ENCODE measurements around the gene INMT. TPM values are rescaled to one million over a fixed set of nuclear protein-coding genes. Genes with fewer than 3 reads are reported as not detected.

The INMT gene
- total and polyA plus RNA-seq, 2 experiments from 2014 or later = 0.79 to 1.1 TPM

DNA sequence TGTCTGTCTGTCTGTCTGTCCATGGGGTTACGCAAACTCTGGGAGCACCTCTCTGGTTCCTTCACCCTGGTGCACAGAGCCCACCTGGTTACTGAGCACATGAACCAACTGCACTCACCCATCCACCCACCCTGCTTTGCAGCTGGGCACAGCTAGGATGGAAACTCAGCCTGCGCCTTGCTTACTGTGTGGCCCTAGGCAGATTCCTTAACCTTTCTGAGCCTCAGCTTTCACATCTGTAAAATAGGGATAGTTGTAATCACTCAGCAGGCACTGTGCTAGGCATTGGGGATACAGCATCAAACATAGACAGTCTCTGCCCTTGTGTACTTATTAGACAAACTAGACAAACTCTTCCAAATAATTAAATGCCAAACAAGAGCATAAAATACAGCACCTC, 21.8 kb upstream of the INMT start:
- TF ChIP-seq NANOG (IDR thresholded peaks at IDR 0.05; ENCODE audit: borderline replicate concordance) (no peak), CREB1 (CRISPR knock-in tag; IDR thresholded peaks at IDR 0.05; ENCODE audit: low read depth) (no peak), ZNF114 (CRISPR knock-in tag; IDR thresholded peaks at IDR 0.05) (no peak), STAT1 (IDR thresholded peaks at IDR 0.05; ENCODE audit: unreplicated experiment) (no peak), EZH2 (IDR thresholded peaks at IDR 0.05; ENCODE audit: low read depth, unreplicated experiment) (no peak), EZH2phosphoT487 (IDR thresholded peaks at IDR 0.05; ENCODE audit: unreplicated experiment) (no peak), ZNF331 (CRISPR knock-in tag; IDR thresholded peaks at IDR 0.05; ENCODE audit: low read depth) (no peak), POLR2AphosphoS5 (IDR thresholded peaks at IDR 0.05; ENCODE audit: low read depth) (no peak), JUNB (IDR thresholded peaks at IDR 0.05; ENCODE audit: unreplicated experiment) (no peak)
- TF ChIP-seq, protein P1, sequence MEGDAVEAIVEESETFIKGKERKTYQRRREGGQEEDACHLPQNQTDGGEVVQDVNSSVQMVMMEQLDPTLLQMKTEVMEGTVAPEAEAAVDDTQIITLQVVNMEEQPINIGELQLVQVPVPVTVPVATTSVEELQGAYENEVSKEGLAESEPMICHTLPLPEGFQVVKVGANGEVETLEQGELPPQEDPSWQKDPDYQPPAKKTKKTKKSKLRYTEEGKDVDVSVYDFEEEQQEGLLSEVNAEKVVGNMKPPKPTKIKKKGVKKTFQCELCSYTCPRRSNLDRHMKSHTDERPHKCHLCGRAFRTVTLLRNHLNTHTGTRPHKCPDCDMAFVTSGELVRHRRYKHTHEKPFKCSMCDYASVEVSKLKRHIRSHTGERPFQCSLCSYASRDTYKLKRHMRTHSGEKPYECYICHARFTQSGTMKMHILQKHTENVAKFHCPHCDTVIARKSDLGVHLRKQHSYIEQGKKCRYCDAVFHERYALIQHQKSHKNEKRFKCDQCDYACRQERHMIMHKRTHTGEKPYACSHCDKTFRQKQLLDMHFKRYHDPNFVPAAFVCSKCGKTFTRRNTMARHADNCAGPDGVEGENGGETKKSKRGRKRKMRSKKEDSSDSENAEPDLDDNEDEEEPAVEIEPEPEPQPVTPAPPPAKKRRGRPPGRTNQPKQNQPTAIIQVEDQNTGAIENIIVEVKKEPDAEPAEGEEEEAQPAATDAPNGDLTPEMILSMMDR (conservative IDR thresholded peaks at IDR 0.05; ENCODE audit: low read depth in 2 of 2) = no peak
- TF ChIP-seq, protein P2, sequence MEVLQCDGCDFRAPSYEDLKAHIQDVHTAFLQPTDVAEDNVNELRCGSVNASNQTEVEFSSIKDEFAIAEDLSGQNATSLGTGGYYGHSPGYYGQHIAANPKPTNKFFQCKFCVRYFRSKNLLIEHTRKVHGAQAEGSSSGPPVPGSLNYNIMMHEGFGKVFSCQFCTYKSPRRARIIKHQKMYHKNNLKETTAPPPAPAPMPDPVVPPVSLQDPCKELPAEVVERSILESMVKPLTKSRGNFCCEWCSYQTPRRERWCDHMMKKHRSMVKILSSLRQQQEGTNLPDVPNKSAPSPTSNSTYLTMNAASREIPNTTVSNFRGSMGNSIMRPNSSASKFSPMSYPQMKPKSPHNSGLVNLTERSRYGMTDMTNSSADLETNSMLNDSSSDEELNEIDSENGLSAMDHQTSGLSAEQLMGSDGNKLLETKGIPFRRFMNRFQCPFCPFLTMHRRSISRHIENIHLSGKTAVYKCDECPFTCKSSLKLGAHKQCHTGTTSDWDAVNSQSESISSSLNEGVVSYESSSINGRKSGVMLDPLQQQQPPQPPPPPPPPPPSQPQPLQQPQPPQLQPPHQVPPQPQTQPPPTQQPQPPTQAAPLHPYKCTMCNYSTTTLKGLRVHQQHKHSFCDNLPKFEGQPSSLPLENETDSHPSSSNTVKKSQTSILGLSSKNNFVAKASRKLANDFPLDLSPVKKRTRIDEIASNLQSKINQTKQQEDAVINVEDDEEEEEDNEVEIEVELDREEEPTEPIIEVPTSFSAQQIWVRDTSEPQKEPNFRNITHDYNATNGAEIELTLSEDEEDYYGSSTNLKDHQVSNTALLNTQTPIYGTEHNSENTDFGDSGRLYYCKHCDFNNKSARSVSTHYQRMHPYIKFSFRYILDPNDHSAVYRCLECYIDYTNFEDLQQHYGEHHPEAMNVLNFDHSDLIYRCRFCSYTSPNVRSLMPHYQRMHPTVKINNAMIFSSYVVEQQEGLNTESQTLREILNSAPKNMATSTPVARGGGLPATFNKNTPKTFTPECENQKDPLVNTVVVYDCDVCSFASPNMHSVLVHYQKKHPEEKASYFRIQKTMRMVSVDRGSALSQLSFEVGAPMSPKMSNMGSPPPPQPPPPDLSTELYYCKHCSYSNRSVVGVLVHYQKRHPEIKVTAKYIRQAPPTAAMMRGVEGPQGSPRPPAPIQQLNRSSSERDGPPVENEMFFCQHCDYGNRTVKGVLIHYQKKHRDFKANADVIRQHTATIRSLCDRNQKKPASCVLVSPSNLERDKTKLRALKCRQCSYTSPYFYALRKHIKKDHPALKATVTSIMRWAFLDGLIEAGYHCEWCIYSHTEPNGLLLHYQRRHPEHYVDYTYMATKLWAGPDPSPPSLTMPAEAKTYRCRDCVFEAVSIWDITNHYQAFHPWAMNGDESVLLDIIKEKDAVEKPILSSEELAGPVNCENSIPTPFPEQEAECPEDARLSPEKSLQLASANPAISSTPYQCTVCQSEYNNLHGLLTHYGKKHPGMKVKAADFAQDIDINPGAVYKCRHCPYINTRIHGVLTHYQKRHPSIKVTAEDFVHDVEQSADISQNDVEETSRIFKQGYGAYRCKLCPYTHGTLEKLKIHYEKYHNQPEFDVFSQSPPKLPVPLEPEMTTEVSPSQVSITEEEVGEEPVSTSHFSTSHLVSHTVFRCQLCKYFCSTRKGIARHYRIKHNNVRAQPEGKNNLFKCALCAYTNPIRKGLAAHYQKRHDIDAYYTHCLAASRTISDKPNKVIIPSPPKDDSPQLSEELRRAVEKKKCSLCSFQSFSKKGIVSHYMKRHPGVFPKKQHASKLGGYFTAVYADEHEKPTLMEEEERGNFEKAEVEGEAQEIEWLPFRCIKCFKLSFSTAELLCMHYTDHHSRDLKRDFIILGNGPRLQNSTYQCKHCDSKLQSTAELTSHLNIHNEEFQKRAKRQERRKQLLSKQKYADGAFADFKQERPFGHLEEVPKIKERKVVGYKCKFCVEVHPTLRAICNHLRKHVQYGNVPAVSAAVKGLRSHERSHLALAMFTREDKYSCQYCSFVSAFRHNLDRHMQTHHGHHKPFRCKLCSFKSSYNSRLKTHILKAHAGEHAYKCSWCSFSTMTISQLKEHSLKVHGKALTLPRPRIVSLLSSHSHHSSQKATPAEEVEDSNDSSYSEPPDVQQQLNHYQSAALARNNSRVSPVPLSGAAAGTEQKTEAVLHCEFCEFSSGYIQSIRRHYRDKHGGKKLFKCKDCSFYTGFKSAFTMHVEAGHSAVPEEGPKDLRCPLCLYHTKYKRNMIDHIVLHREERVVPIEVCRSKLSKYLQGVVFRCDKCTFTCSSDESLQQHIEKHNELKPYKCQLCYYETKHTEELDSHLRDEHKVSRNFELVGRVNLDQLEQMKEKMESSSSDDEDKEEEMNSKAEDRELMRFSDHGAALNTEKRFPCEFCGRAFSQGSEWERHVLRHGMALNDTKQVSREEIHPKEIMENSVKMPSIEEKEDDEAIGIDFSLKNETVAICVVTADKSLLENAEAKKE (CRISPR knock-in tag; IDR thresholded peaks at IDR 0.05) = no peak
- TF ChIP-seq, protein P3, sequence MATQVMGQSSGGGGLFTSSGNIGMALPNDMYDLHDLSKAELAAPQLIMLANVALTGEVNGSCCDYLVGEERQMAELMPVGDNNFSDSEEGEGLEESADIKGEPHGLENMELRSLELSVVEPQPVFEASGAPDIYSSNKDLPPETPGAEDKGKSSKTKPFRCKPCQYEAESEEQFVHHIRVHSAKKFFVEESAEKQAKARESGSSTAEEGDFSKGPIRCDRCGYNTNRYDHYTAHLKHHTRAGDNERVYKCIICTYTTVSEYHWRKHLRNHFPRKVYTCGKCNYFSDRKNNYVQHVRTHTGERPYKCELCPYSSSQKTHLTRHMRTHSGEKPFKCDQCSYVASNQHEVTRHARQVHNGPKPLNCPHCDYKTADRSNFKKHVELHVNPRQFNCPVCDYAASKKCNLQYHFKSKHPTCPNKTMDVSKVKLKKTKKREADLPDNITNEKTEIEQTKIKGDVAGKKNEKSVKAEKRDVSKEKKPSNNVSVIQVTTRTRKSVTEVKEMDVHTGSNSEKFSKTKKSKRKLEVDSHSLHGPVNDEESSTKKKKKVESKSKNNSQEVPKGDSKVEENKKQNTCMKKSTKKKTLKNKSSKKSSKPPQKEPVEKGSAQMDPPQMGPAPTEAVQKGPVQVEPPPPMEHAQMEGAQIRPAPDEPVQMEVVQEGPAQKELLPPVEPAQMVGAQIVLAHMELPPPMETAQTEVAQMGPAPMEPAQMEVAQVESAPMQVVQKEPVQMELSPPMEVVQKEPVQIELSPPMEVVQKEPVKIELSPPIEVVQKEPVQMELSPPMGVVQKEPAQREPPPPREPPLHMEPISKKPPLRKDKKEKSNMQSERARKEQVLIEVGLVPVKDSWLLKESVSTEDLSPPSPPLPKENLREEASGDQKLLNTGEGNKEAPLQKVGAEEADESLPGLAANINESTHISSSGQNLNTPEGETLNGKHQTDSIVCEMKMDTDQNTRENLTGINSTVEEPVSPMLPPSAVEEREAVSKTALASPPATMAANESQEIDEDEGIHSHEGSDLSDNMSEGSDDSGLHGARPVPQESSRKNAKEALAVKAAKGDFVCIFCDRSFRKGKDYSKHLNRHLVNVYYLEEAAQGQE (IDR thresholded peaks at IDR 0.05; ENCODE audit: unreplicated experiment) = no peak
- TF ChIP-seq, protein P4, sequence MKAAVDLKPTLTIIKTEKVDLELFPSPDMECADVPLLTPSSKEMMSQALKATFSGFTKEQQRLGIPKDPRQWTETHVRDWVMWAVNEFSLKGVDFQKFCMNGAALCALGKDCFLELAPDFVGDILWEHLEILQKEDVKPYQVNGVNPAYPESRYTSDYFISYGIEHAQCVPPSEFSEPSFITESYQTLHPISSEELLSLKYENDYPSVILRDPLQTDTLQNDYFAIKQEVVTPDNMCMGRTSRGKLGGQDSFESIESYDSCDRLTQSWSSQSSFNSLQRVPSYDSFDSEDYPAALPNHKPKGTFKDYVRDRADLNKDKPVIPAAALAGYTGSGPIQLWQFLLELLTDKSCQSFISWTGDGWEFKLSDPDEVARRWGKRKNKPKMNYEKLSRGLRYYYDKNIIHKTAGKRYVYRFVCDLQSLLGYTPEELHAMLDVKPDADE (IDR thresholded peaks at IDR 0.05) = no peak
- Mint-ChIP-seq H3K36me3 (ENCODE audit: low read depth) (peaks cover 4% of the 10 kb centered on the region; the same call in 1 of the 3 replicates), H3K4me3 (no peak overlapping the region), H3K4me1 (peaks cover 47% of the 10 kb centered on the region), H3K27me3 (ENCODE audit: insufficient read depth, low read depth, poor library complexity) (peaks cover 24% of the 10 kb centered on the region), H3K27ac (no peak overlapping the region), H3K9me3 (peaks cover 3% of the 10 kb centered on the region; the same call in 2 of the 3 replicates)
- no peak overlapping the region for H3K4me3 ChIP-seq
- no peak overlapping the region for H3K27ac ChIP-seq (ENCODE audit: low read depth)
- no peak for ATAC-seq
- H3K36me3 ChIP-seq (ENCODE audit: insufficient read depth) = no peaks in the 10 kb centered on the region
- H3K27me3 ChIP-seq (ENCODE audit: insufficient read depth) = no peaks in the 10 kb centered on the region
- H3K4me2 ChIP-seq = no peak overlapping the region
- H2AFZ ChIP-seq = no peak overlapping the region
- no peaks in the 10 kb centered on the region for H3K9me2 ChIP-seq (ENCODE audit: insufficient read depth)
- no peak for DNase-seq (ENCODE audit: low spot score)
- H3K79me2 ChIP-seq (replicated peaks; ENCODE audit: insufficient read depth) = no peaks in the 10 kb centered on the region
- no peaks in the 10 kb centered on the region for H4K20me1 ChIP-seq (replicated peaks; ENCODE audit: insufficient read depth)
- H3F3A ChIP-seq (replicated peaks; ENCODE audit: low read depth) = peaks cover 3% of the 10 kb centered on the region; the same call in 1 of the 2 replicates
- peaks cover 25% of the 10 kb centered on the region for H3K4me1 ChIP-seq (ENCODE audit: insufficient read depth)

All from GM23338 (cell line).